Mesendoderm (in vitro differentiated cells): ENCODE measurements around the gene RABGAP1L.
"Not testable (repeated sequence)": the region's sequence is repeated elsewhere in the genome, so short reads cannot be mapped to it uniquely, and the experiment has no call there.

Experiments
- DNase-seq: peaks from one replicate; pipeline ENCODE4 v3.0.0; 2013
- H2AK5ac ChIP-seq: 2 replicates; pipeline ENCODE4 v1.6.1; 2013; ENCODE audit warnings: low read length, inconsistent platforms
- H2BK120ac ChIP-seq: 2 replicates; pipeline ENCODE4 v1.6.1; 2013; ENCODE audit warnings: low read depth, mild to moderate bottlenecking, low read length, moderate library complexity, mixed read lengths
- H2BK15ac ChIP-seq: replicated peaks from 2 replicates; pipeline ENCODE4 v1.6.1; 2013; ENCODE audit warnings: low read depth, mild to moderate bottlenecking, moderate library complexity
- H2BK5ac ChIP-seq: 2 replicates; pipeline ENCODE4 v1.6.1; 2013; ENCODE audit warnings: low read length, inconsistent platforms
- H3K18ac ChIP-seq: 2 replicates; pipeline ENCODE4 v1.6.1; 2013; ENCODE audit warnings: mild to moderate bottlenecking, low read length, mixed read lengths
- H3K23ac ChIP-seq: one replicate; pipeline ENCODE4 v1.6.1; 2013; ENCODE audit warnings: low read length
- H3K27ac ChIP-seq: 2 replicates; pipeline ENCODE4 v1.5.1; 2013; ENCODE audit warnings: low read depth, mild to moderate bottlenecking, inconsistent platforms, low read length, moderate library complexity
- H3K27me3 ChIP-seq: 2 replicates; pipeline ENCODE4 v1.6.1; 2013; ENCODE audit warnings: low read length, control low read depth, mild to moderate bottlenecking, inconsistent platforms; ENCODE audit not compliant: insufficient read depth, poor library complexity
- H3K36me3 ChIP-seq: 2 replicates; pipeline ENCODE4 v1.6.1; 2013; ENCODE audit warnings: low read length, inconsistent platforms; ENCODE audit not compliant: control insufficient read depth, insufficient read depth
- H3K4ac ChIP-seq: one replicate; pipeline ENCODE4 v1.6.1; 2013; ENCODE audit warnings: low read depth, mild to moderate bottlenecking, low read length, moderate library complexity
- H3K4me1 ChIP-seq: 2 replicates; pipeline ENCODE4 v1.6.1; 2013; ENCODE audit warnings: low read depth, low read length, inconsistent platforms; ENCODE audit not compliant: control insufficient read depth
- H3K4me2 ChIP-seq: 2 replicates; pipeline ENCODE4 v1.6.1; 2013; ENCODE audit warnings: low read length
- H3K4me3 ChIP-seq: 2 replicates; pipeline ENCODE4 v1.5.1; 2013; ENCODE audit warnings: mild to moderate bottlenecking, low read length
- H3K56ac ChIP-seq: one replicate; pipeline ENCODE4 v1.6.1; 2013; ENCODE audit warnings: low read length
- H3K79me1 ChIP-seq: 2 replicates; pipeline ENCODE4 v1.6.1; 2013; ENCODE audit warnings: low read length, inconsistent platforms
- H3K79me2 ChIP-seq: 2 replicates; pipeline ENCODE4 v1.6.1; 2013; ENCODE audit warnings: mild to moderate bottlenecking, low read length; ENCODE audit not compliant: control insufficient read depth, insufficient read depth
- H3K9ac ChIP-seq: 2 replicates; pipeline ENCODE4 v1.6.1; 2013; ENCODE audit warnings: low read length, inconsistent platforms
- H4K5ac ChIP-seq: one replicate; pipeline ENCODE4 v1.6.1; 2013; ENCODE audit warnings: low read length
- H4K8ac ChIP-seq: one replicate; pipeline ENCODE4 v1.6.1; 2013; ENCODE audit warnings: low read depth, mild to moderate bottlenecking, control low read depth, low read length, moderate library complexity
- WGBS: extraction: QIAGEN DNeasy Blood & Tissue Kit; methylation state at CpG from one replicate; pipeline ENCODE4 v1.1.7; 2013; ENCODE audit warnings: low lambda C conversion rate, missing lambda C conversion rate; ENCODE audit not compliant: insufficient coverage; ENCODE audit errors: extremely low coverage; 5-methylcytosine and 5-hydroxymethylcytosine counted together

The RABGAP1L gene

GRCh38 chr1:174519844-174520243 lies 360.5 kb downstream of the RABGAP1L start:
- no peak overlapping the region for H3K27ac ChIP-seq
- H2BK15ac ChIP-seq: no peak overlapping the region
- no peak overlapping the region for H3K56ac ChIP-seq
- no peak overlapping the region for H2AK5ac ChIP-seq
- H3K36me3 ChIP-seq: no peaks in the 10 kb centered on the region
- WGBS: no CpG with 5 or more reads among the region's 2 CpGs
- DNase-seq: no peak
- no peaks in the 10 kb centered on the region for H3K79me2 ChIP-seq
- H3K4ac ChIP-seq: no peak overlapping the region
- H3K23ac ChIP-seq: no peak overlapping the region
- H2BK120ac ChIP-seq: no peak overlapping the region
- no peak overlapping the region for H2BK5ac ChIP-seq
- no peak overlapping the region for H3K18ac ChIP-seq
- H4K8ac ChIP-seq: no peak overlapping the region
- no peak overlapping the region for H3K9ac ChIP-seq
- H3K79me1 ChIP-seq: no peaks in the 10 kb centered on the region
- no peak overlapping the region for H3K4me2 ChIP-seq
- no peak overlapping the region for H3K4me3 ChIP-seq
- no peaks in the 10 kb centered on the region for H3K4me1 ChIP-seq
- no peaks in the 10 kb centered on the region for H3K27me3 ChIP-seq
- no peak overlapping the region for H4K5ac ChIP-seq

- no CpG with 5 or more reads among the region's 1 CpG for WGBS
- H2BK120ac ChIP-seq: no peak overlapping the region
These were observed 372.4 kb downstream of the RABGAP1L start for GRCh38 chr1:174531751-174532150.

GRCh38 chr1:174534789-174535188 lies 375.5 kb downstream of the RABGAP1L start:
- Histone ChIP-seq H2BK15ac (no peak overlapping the region), H3K56ac (no peak overlapping the region), H3K4me2 (no peak overlapping the region), H3K4me3 (no peak overlapping the region), H3K27ac (no peak overlapping the region), H4K5ac (no peak overlapping the region), H3K9ac (no peak overlapping the region), H2BK120ac (no peak overlapping the region), H3K4ac (no peak overlapping the region), H2BK5ac (no peak overlapping the region), H4K8ac (no peak overlapping the region), H3K36me3 (no peaks in the 10 kb centered on the region), H2AK5ac (no peak overlapping the region), H3K18ac (no peak overlapping the region), H3K23ac (no peak overlapping the region), H3K27me3 (no peaks in the 10 kb centered on the region), H3K79me1 (no peaks in the 10 kb centered on the region), H3K4me1 (no peaks in the 10 kb centered on the region), H3K79me2 (no peaks in the 10 kb centered on the region)
- DNase-seq: no peak

More at GRCh38 chr1:174531751-174532150, 372.4 kb downstream of the RABGAP1L start:
- H3K18ac ChIP-seq: no peak overlapping the region
- H2AK5ac ChIP-seq: no peak overlapping the region
- no peak overlapping the region for H3K9ac ChIP-seq
- H3K36me3 ChIP-seq: no peaks in the 10 kb centered on the region
- no peak overlapping the region for H3K4ac ChIP-seq
- no peak overlapping the region for H3K23ac ChIP-seq
- no peaks in the 10 kb centered on the region for H3K27me3 ChIP-seq
- H3K4me2 ChIP-seq: no peak overlapping the region
- no peak overlapping the region for H3K56ac ChIP-seq
- H2BK15ac ChIP-seq: no peak overlapping the region
- H3K4me3 ChIP-seq: no peak overlapping the region
- no peaks in the 10 kb centered on the region for H3K79me2 ChIP-seq
- no peaks in the 10 kb centered on the region for H3K4me1 ChIP-seq
- H3K27ac ChIP-seq: no peak overlapping the region
- no peak overlapping the region for H2BK5ac ChIP-seq
- no peaks in the 10 kb centered on the region for H3K79me1 ChIP-seq
- no peak overlapping the region for H4K5ac ChIP-seq
- no peak for DNase-seq
- no peak overlapping the region for H4K8ac ChIP-seq

- no peak overlapping the region for H2AK5ac ChIP-seq
These were observed 375.9 kb downstream of the RABGAP1L start for GRCh38 chr1:174535207-174535606.

GRCh38 chr1:174543421-174543820 lies 384.1 kb downstream of the RABGAP1L start:
- H3K4me1 ChIP-seq, H3K4ac ChIP-seq, H3K18ac ChIP-seq, H3K56ac ChIP-seq, H4K8ac ChIP-seq, H3K9ac ChIP-seq, H2AK5ac ChIP-seq, H3K79me1 ChIP-seq, H4K5ac ChIP-seq, H3K27me3 ChIP-seq, DNase-seq, H3K79me2 ChIP-seq, H3K4me3 ChIP-seq, H3K4me2 ChIP-seq, H3K23ac ChIP-seq, H2BK5ac ChIP-seq, H2BK120ac ChIP-seq, H3K27ac ChIP-seq, H2BK15ac ChIP-seq, H3K36me3 ChIP-seq: not testable (repeated sequence)
- WGBS: no CpG with 5 or more reads among the region's 2 CpGs

More at GRCh38 chr1:174535207-174535606, 375.9 kb downstream of the RABGAP1L start:
- no peak overlapping the region for H3K4ac ChIP-seq
- H4K8ac ChIP-seq: no peak overlapping the region
- H3K79me2 ChIP-seq: no peaks in the 10 kb centered on the region
- no peaks in the 10 kb centered on the region for H3K4me1 ChIP-seq
- H3K27ac ChIP-seq: no peak overlapping the region
- H3K9ac ChIP-seq: no peak overlapping the region
- no peak overlapping the region for H3K56ac ChIP-seq
- no peak overlapping the region for H3K4me3 ChIP-seq
- no peaks in the 10 kb centered on the region for H3K79me1 ChIP-seq
- H3K27me3 ChIP-seq: no peaks in the 10 kb centered on the region
- no peak overlapping the region for H3K18ac ChIP-seq
- no peaks in the 10 kb centered on the region for H3K36me3 ChIP-seq
- no CpG with 5 or more reads among the region's 2 CpGs for WGBS
- H2BK5ac ChIP-seq: no peak overlapping the region
- no peak overlapping the region for H2BK120ac ChIP-seq
- H2BK15ac ChIP-seq: no peak overlapping the region
- no peak overlapping the region for H3K4me2 ChIP-seq
- H3K23ac ChIP-seq: no peak overlapping the region
- DNase-seq: no peak
- no peak overlapping the region for H4K5ac ChIP-seq

GRCh38 chr1:174550296-174550695 lies 391.0 kb downstream of the RABGAP1L start:
- Histone ChIP-seq H2BK15ac (no peak overlapping the region), H3K36me3 (no peaks in the 10 kb centered on the region), H3K4me2 (no peak overlapping the region), H4K8ac (no peak overlapping the region), H2BK5ac (no peak overlapping the region), H3K18ac (no peak overlapping the region), H3K27me3 (no peaks in the 10 kb centered on the region), H3K4ac (no peak overlapping the region), H3K56ac (no peak overlapping the region), H2AK5ac (no peak overlapping the region), H2BK120ac (no peak overlapping the region), H3K27ac (no peak overlapping the region), H3K4me3 (no peak overlapping the region), H3K4me1 (no peaks in the 10 kb centered on the region), H4K5ac (no peak overlapping the region), H3K23ac (no peak overlapping the region), H3K79me1 (no peaks in the 10 kb centered on the region), H3K79me2 (no peaks in the 10 kb centered on the region), H3K9ac (no peak overlapping the region)
- no CpG with 5 or more reads among the region's 3 CpGs for WGBS
- no peak for DNase-seq
